Right atrium auricular region (tissue), 2 donors: ENCODE data around the gene ALOX12B. TPM values are rescaled to one million over a fixed set of nuclear protein-coding genes. Genes with fewer than 3 reads are reported as not detected.

Source experiments
- DNase-seq: peaks from one replicate; pipeline ENCODE4 v3.0.0-alpha.2; 2019; ENCODE audit warnings: low spot score
- H3K27ac ChIP-seq, 2 donors: fragments of 200-600 bp; sonication (generic); 1 replicate in 1 of 2; 2 replicates in 1 of 2; pipeline ENCODE4 v1.5.1; 2016 to 2019
- H3K27me3 ChIP-seq, 2 donors: fragments of 200-600 bp; sonication (generic); one replicate each; pipeline versions ENCODE4 v1.5.1 to v1.6.0; 2017 to 2019
- H3K36me3 ChIP-seq: fragments of 200-600 bp; sonication (generic); one replicate; pipeline ENCODE4 v1.5.1; 2016
- H3K4me1 ChIP-seq, 2 donors: fragments of 200-600 bp; sonication (generic); one replicate each; pipeline versions ENCODE4 v1.5.1 to v1.6.0; 2017 to 2019
- H3K4me3 ChIP-seq, 2 donors: fragments of 200-600 bp; sonication (generic); 1 replicate in 1 of 2; 2 replicates in 1 of 2; pipeline ENCODE4 v1.5.1; 2017 to 2019; ENCODE audit warnings: mild to moderate bottlenecking in 1 of 2, moderate library complexity in 1 of 2
- H3K9me3 ChIP-seq, 2 donors: fragments of 200-600 bp; sonication (generic); one replicate each; pipeline ENCODE4 v1.5.1; 2019
- CTCF ChIP-seq, 2 donors: fragments of 200-600 bp; sonication (generic); IDR thresholded peaks; one replicate each; pipeline ENCODE4 v1.5.1; 2019; ENCODE audit warnings: antibody characterized with exemption in 2 of 2
- total RNA-seq, 2 donors: library from RNA; depleted of rRNA; stranded (reverse); fragments of >200 nt; gene quantifications; one replicate each; pipeline ENCODE4 v1.1.0, GENCODE V29; 2016

ALOX12B gene
- total RNA-seq, 2 donors from 2014 or later: 0.43 TPM; not detected in 1

DNA sequence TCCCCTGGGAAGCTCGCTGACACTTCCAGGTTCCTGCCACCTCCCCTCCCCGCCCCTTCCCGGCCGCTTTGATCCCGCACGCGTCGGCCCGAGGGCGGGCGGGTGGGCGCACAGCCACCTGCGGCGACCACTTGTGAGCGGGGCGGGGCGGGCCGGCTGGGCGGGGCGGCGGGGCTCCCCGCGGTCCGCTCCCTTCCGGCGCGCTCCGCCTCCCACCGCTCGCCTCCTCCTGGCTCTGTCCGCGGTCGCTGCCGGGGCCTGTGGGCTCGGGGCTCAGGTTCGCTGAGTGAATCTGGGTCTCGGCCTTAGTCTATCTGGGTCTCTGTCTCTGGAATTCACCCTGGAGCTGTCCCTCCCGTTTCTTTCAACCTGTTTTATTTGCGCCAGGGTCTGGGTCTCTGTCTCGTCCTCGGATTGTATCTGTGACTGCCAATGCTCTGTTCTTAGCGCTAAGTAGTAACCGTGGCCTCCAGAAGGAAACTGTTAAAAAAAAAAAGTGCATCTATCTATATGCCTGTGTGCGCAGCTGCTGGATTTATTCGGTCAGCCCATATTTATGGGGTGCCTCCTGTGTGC is 39.1 kb upstream of the ALOX12B start:
- Histone ChIP-seq H3K27me3 (no peaks in the 10 kb centered on the region), H3K9me3 (no peaks in the 10 kb centered on the region), H3K36me3 (no peaks in the 10 kb centered on the region), H3K4me3 (peak overlapping the region; percentile 65 to 66), H3K4me1 (peaks cover 0 to 55% of the 10 kb centered on the region in 2 donors), H3K27ac (peak overlapping the region; percentile 76 to 83)
- TF ChIP-seq CTCF (IDR thresholded peaks at IDR 0.05): peak in 1 of 2 donors; percentile 15
- DNase-seq: no peak

DNA sequence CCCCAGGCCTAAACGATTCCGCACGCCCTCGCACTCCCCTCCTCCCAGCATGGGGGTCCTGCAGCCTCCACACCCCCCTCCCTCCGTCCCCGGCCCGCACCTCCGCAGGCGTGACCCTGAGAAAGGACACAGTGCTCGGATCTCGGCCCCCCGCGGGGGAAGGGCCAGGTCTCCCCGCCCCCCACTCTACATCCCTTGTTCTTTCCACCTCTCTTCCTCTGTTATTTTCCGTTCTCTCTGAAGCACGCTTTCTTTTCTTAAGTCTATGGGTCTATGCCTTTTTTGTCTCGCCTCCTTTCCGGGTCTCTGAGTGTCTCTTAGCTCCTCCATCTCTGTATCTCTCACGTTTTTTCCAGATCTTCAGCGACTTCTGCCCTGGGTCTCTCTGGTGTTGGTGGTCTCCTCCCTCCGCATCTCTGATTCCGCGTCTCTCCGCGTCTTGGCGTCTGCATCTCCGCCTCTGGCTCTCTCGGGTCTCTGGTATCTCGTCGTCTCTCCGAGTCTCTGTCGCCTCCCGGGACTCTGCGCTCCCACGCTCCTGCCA is 38.5 kb upstream of the ALOX12B start:
- no peak for TF ChIP-seq CTCF (IDR thresholded peaks at IDR 0.05)
- H3K9me3 ChIP-seq: no peaks in the 10 kb centered on the region
- no peaks in the 10 kb centered on the region for H3K36me3 ChIP-seq
- no peaks in the 10 kb centered on the region for H3K27me3 ChIP-seq
- peak overlapping the region; percentile 76 to 83 for H3K27ac ChIP-seq
- peak overlapping the region; percentile 65 to 66 for H3K4me3 ChIP-seq
- H3K4me1 ChIP-seq: peaks cover 0 to 60% of the 10 kb centered on the region in 2 donors
- no peak for DNase-seq

DNA sequence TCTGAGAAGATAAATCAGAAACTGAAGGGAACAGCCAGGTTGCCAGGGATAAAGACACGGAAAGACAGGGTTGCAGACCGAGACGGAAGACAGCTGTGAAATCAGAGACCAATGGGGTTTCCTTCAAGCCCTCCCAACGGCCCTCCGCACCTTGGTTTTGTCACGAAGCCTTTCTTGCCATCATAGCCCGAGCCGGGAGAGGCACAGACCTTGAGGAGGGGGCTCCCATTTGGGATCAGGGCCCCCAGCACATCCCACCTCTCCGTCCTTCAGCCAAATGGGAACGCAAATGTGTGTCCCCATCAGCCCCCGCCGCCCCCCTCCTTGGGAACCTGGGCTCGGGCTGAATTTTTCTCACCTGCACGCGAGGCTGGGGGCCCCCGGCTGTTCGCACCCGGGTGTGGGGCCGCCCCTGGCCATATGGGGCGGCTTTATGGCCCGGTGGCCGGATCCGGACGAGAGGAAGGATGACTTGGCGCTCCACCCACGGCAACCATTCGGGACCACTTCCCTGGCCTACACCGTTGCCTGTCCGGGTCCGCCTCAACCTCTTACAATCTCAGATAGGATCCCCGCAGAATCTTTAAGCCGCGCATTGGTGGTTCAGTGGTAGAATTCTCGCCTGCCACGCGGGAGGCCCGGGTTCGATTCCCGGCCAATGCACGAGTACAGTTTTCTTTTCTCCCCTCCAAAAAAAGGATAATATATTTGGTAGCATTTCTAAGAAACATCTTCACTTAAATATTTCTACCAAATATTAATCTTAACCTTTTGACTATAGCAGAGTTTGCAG is 37.8 kb upstream of the ALOX12B start:
- TF ChIP-seq CTCF (IDR thresholded peaks at IDR 0.05): no peak
- no peaks in the 10 kb centered on the region for H3K36me3 ChIP-seq
- H3K4me3 ChIP-seq: peak overlapping the region; percentile 65 to 66
- no peaks in the 10 kb centered on the region for H3K9me3 ChIP-seq
- peak; percentile 87 for DNase-seq
- H3K4me1 ChIP-seq: peaks cover 0 to 67% of the 10 kb centered on the region in 2 donors
- H3K27ac ChIP-seq: peak overlapping the region; percentile 76 to 83
- H3K27me3 ChIP-seq: no peaks in the 10 kb centered on the region

- peak overlapping the region; percentile 38 to 63 for H3K4me3 ChIP-seq
- no peak for TF ChIP-seq CTCF (IDR thresholded peaks at IDR 0.05)
- DNase-seq: no peak
- H3K27ac ChIP-seq: no peak overlapping the region
- no peaks in the 10 kb centered on the region for H3K27me3 ChIP-seq
- no peaks in the 10 kb centered on the region for H3K36me3 ChIP-seq
- H3K4me1 ChIP-seq: peaks cover 0 to 69% of the 10 kb centered on the region in 2 donors
- no peaks in the 10 kb centered on the region for H3K9me3 ChIP-seq
Measured at GRCh38 chr17:8124350-8125153, 37.0 kb upstream of the ALOX12B start.

GRCh38 chr17:8123695-8124349 is 36.3 kb upstream of the ALOX12B start, which contains the start of gene HES7:
Gene HES7 (minus strand): TSS chr17:8124106. CDS start chr17:8124084, 22 bp downstream.
- H3K4me1 ChIP-seq: peaks cover 0 to 69% of the 10 kb centered on the region in 2 donors
- DNase-seq: no peak
- H3K4me3 ChIP-seq: peak within 1 kb of the TSS; percentile 38 to 63
- H3K27me3 ChIP-seq: no peaks in the 10 kb centered on the region
- H3K36me3 ChIP-seq: no peaks in the 10 kb centered on the region
- H3K9me3 ChIP-seq: no peaks in the 10 kb centered on the region
- TF ChIP-seq CTCF (IDR thresholded peaks at IDR 0.05): no peak
- H3K27ac ChIP-seq: peak within 1 kb of the TSS; percentile 46 to 71
